ENCODE measurements around the gene HHIPL2. TPM values are rescaled to one million over a fixed set of nuclear protein-coding genes. Genes with fewer than 3 reads are reported as not detected.
A peak's percentile ranks its signal among the peaks of the same experiment; 100 is the strongest.

Gene HHIPL2
- 1 to 10 TPM in 2 of 4 donors, under 1 TPM in 2; 0.48 to 1.8 (median 1.1) TPM for polyA plus RNA-seq (ENCODE audit: insufficient read length in 4 of 4)

GRCh38 chr1:222547944-222548671 lies at the start of gene HHIPL2:
Gene HHIPL2, minus strand, starts transcription at chr1:222548104. Its CDS starts 60 bp downstream, at chr1:222548044.
- no peak for DNase-seq (ENCODE audit: low read depth in 4 of 4, low spot score in 2 of 4)

- DNase-seq (ENCODE audit: low read depth in 4 of 4, low spot score in 2 of 4) = no peak
These were observed 48.8 kb upstream of the HHIPL2 start for GRCh38 chr1:222596696-222597095.

GRCh38 chr1:222594789-222595188 lies 46.9 kb upstream of the HHIPL2 start:
- no peak for DNase-seq (ENCODE audit: low read depth in 4 of 4, low spot score in 2 of 4)

- no peak for DNase-seq (ENCODE audit: low read depth in 4 of 4, low spot score in 2 of 4)
These were observed 44.3 kb upstream of the HHIPL2 start for GRCh38 chr1:222592171-222592570.

- DNase-seq (ENCODE audit: low read depth in 4 of 4, low spot score in 2 of 4) = peak; percentile 66 to 87 (median 84)
These were observed 41.8 kb upstream of the HHIPL2 start, which contains the start of gene TAF1A for GRCh38 chr1:222589462-222590302. Gene TAF1A, minus strand, starts transcription at chr1:222589933.

GRCh38 chr1:222588135-222588534 lies 40.2 kb upstream of the HHIPL2 start:
- no peak for DNase-seq (ENCODE audit: low read depth in 4 of 4, low spot score in 2 of 4)

GRCh38 chr1:222586842-222587241 lies 38.9 kb upstream of the HHIPL2 start:
- DNase-seq (ENCODE audit: low read depth in 4 of 4, low spot score in 2 of 4) = no peak

- no peak for DNase-seq (ENCODE audit: low read depth in 4 of 4, low spot score in 2 of 4)
These were observed 35.2 kb upstream of the HHIPL2 start for GRCh38 chr1:222583079-222583478.

GRCh38 chr1:222582099-222582774 lies 34.3 kb upstream of the HHIPL2 start:
- no peak for DNase-seq (ENCODE audit: low read depth in 4 of 4, low spot score in 2 of 4)

- DNase-seq (ENCODE audit: low read depth in 4 of 4, low spot score in 2 of 4) = no peak
These were observed 31.4 kb upstream of the HHIPL2 start for GRCh38 chr1:222579316-222579715.

GRCh38 chr1:222570837-222571236 lies 22.9 kb upstream of the HHIPL2 start:
- no peak for DNase-seq (ENCODE audit: low read depth in 4 of 4, low spot score in 2 of 4)

- no peak for DNase-seq (ENCODE audit: low read depth in 4 of 4, low spot score in 2 of 4)
These were observed 13.8 kb upstream of the HHIPL2 start for GRCh38 chr1:222561656-222562055.

- no peak for DNase-seq (ENCODE audit: low read depth in 4 of 4, low spot score in 2 of 4)
These were observed 9.7 kb upstream of the HHIPL2 start for GRCh38 chr1:222557574-222557973.

GRCh38 chr1:222557148-222557547 lies 9.2 kb upstream of the HHIPL2 start:
- DNase-seq (ENCODE audit: low read depth in 4 of 4, low spot score in 2 of 4) = no peak

- DNase-seq (ENCODE audit: low read depth in 4 of 4, low spot score in 2 of 4) = no peak
These were observed 8.2 kb upstream of the HHIPL2 start for GRCh38 chr1:222555992-222556615.

GRCh38 chr1:222554177-222554576 lies 6.3 kb upstream of the HHIPL2 start:
- no peak for DNase-seq (ENCODE audit: low read depth in 4 of 4, low spot score in 2 of 4)

- no peak for DNase-seq (ENCODE audit: low read depth in 4 of 4, low spot score in 2 of 4)
These were observed 5.0 kb upstream of the HHIPL2 start for GRCh38 chr1:222552882-222553281.

- no peak for DNase-seq (ENCODE audit: low read depth in 4 of 4, low spot score in 2 of 4)
These were observed 667 bp downstream of the HHIPL2 start for GRCh38 chr1:222547260-222547614.

GRCh38 chr1:222546548-222547259 lies 1.2 kb downstream of the HHIPL2 start:
- peak in 3 of 4 donors; percentile 10 to 17 (median 17) for DNase-seq (ENCODE audit: low read depth in 4 of 4, low spot score in 2 of 4)

GRCh38 chr1:222546091-222546490 lies 1.8 kb downstream of the HHIPL2 start:
- no peak for DNase-seq (ENCODE audit: low read depth in 4 of 4, low spot score in 2 of 4)
